Esophagus (tissue), 2 donors: ENCODE results near the gene KRTAP5-8. TPM values are rescaled to one million over a fixed set of nuclear protein-coding genes. Genes with fewer than 3 reads are reported as not detected.

Experiments used
- H3K27ac ChIP-seq, 2 donors: one replicate each; pipeline ENCODE4 v1.5.1; 2013; ENCODE audit warnings: low read depth in 2 of 2, mild to moderate bottlenecking in 2 of 2, inconsistent platforms in 1 of 2, low read length in 1 of 2, moderate library complexity in 1 of 2
- H3K27me3 ChIP-seq, 2 donors: one replicate each; pipeline ENCODE4 v1.6.1; 2013; ENCODE audit warnings: low read length in 2 of 2, control low read depth in 1 of 2, mild to moderate bottlenecking in 1 of 2; ENCODE audit not compliant: insufficient read depth in 2 of 2, control insufficient read depth in 1 of 2
- H3K36me3 ChIP-seq, 2 donors: one replicate each; pipeline ENCODE4 v1.6.1; 2013; ENCODE audit warnings: low read length in 1 of 2; ENCODE audit not compliant: control insufficient read depth in 2 of 2, insufficient read depth in 2 of 2
- H3K4me1 ChIP-seq, 2 donors: one replicate each; pipeline ENCODE4 v1.6.1; 2013; ENCODE audit warnings: low read length in 1 of 2; ENCODE audit not compliant: control insufficient read depth in 2 of 2, insufficient read depth in 2 of 2
- H3K4me3 ChIP-seq, 2 donors: one replicate each; pipeline ENCODE4 v1.5.1; 2013; ENCODE audit warnings: low read length in 2 of 2, mild to moderate bottlenecking in 2 of 2, low read depth in 1 of 2, moderate library complexity in 1 of 2
- H3K9me3 ChIP-seq, 2 donors: one replicate each; pipeline ENCODE4 v1.6.1; 2013; ENCODE audit warnings: mild to moderate bottlenecking in 2 of 2, low read depth in 1 of 2, low read length in 1 of 2, moderate library complexity in 1 of 2; ENCODE audit not compliant: control insufficient read depth in 2 of 2, insufficient read depth in 1 of 2
- WGBS, 2 donors: extraction: QIAGEN DNeasy Blood & Tissue Kit; methylation state at CpG; one replicate each; pipeline ENCODE4 v1.1.7; 2013; 5-methylcytosine and 5-hydroxymethylcytosine counted together
- polyA plus RNA-seq, 2 donors: library from polyadenylated mRNA; stranded (reverse); fragments of 200-250 nt; gene quantifications; one replicate each; pipeline ENCODE4 v1.2.3, GENCODE V29; 2013
- donor health status: healthy with polysubstance abuse.
- donor health status: Bipolar disorder and iron deficiency.

KRTAP5-8 gene
- polyA plus RNA-seq, 2 donors, result 0.07 to 0.31 TPM

DNA sequence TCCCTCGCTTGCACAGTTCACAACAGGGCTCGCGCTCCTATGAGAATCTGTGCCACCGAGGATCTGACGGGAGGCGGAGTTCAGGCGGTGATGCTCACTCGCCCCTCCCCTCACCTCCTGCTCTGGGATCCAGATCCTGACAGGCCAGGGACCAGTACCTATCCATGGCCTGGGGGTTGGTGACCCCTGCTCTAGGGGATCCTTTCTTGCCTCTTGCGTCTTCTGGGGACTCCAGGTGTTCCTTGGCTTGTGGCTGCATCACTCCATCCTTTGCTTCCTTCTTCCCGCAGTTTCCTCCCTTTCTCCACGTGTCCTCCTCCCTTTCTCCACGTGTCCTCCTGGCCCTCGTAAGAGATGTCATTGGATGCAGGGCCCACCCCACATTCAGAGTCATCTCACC lies 41.4 kb upstream of the KRTAP5-8 start:
- Histone ChIP-seq H3K27ac (no peak overlapping the region), H3K36me3 (peaks cover 32 to 47% of the 10 kb centered on the region in 2 donors), H3K9me3 (no peaks in the 10 kb centered on the region), H3K4me3 (no peak overlapping the region), H3K27me3 (no peaks in the 10 kb centered on the region), H3K4me1 (peaks cover 0 to 2% of the 10 kb centered on the region in 2 donors)
- WGBS, 2 donors, result 97 to 98% methylated on average over 13 of the region's 13 CpGs

DNA sequence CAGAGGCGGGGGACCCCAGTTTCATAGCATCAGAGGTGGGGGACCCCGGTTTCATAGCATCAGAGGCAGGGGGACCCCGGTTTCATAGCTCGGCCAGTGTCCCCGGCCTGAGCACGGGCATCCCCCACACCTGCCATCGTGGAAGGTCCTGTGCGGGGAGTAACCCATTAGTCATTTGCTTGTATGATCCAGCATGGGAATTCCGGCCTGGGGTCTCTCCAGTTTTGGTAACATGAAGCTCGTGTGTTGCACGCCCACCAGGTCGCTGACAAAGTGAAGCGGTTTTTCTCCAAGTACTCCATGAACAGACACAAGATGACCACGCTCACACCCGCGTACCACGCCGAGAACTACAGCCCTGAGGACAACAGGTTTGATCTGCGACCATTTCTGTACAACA lies 39.7 kb upstream of the KRTAP5-8 start:
- Histone ChIP-seq H3K36me3 (peaks cover 32 to 48% of the 10 kb centered on the region in 2 donors), H3K27ac (no peak overlapping the region), H3K4me3 (no peak overlapping the region), H3K9me3 (no peaks in the 10 kb centered on the region), H3K27me3 (no peaks in the 10 kb centered on the region), H3K4me1 (no peaks in the 10 kb centered on the region)
- 96 to 97% methylated on average over 19 of the region's 19 CpGs for WGBS, 2 donors

DNA sequence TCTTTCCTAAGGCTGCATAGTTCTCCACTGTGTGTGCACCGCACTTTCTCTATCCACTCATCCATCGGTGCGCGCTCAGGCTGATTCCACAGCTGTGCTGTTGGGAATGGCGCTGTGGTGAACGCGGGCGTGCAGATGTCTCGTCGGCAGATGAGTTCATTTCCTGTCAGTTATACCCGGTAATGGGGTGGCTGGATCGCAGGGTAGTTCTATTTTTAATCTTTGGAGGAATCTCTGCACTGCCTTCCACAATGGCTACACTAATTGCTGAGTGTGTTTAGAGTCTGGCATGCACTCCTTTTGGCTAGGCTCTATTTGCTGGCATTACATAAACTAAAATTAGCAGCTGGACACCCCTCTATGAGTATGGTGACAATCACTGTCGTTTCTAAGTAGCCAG lies 38.7 kb upstream of the KRTAP5-8 start:
- WGBS, 2 donors, result 74 to 81% methylated on average over 13 of the region's 13 CpGs
- no peak overlapping the region for H3K27ac ChIP-seq
- H3K27me3 ChIP-seq, result no peaks in the 10 kb centered on the region
- H3K9me3 ChIP-seq, result no peaks in the 10 kb centered on the region
- H3K36me3 ChIP-seq, result peaks cover 32 to 49% of the 10 kb centered on the region in 2 donors
- H3K4me1 ChIP-seq, result peaks cover under 1 to 3% of the 10 kb centered on the region in 2 donors
- no peak overlapping the region for H3K4me3 ChIP-seq

DNA sequence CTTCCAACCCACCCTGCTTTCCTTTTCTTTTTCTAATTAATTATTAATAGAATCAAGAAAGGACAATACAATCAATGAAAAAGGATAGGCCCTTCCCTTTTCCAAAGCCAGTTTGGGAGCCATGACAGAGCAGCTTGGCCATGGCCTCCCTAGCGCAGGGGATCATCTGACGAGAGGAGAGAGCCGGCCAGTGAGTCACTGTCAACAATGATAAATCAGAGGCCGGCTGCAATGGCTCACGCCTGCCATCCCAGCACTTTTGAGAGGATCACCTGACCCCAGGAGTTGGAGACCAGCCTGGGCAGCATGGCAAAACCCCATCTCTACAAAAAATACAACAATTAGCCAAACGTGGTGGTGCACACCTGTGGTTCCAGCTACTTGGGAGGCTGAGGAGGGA lies 38.3 kb upstream of the KRTAP5-8 start:
- H3K36me3 ChIP-seq, result peaks cover 32 to 48% of the 10 kb centered on the region in 2 donors
- no peak overlapping the region for H3K4me3 ChIP-seq
- 89 to 90% methylated on average over 6 of the region's 6 CpGs for WGBS, 2 donors
- no peaks in the 10 kb centered on the region for H3K27me3 ChIP-seq
- no peak overlapping the region for H3K27ac ChIP-seq
- no peaks in the 10 kb centered on the region for H3K9me3 ChIP-seq
- H3K4me1 ChIP-seq, result peaks cover 3 to 4% of the 10 kb centered on the region in 2 donors

DNA sequence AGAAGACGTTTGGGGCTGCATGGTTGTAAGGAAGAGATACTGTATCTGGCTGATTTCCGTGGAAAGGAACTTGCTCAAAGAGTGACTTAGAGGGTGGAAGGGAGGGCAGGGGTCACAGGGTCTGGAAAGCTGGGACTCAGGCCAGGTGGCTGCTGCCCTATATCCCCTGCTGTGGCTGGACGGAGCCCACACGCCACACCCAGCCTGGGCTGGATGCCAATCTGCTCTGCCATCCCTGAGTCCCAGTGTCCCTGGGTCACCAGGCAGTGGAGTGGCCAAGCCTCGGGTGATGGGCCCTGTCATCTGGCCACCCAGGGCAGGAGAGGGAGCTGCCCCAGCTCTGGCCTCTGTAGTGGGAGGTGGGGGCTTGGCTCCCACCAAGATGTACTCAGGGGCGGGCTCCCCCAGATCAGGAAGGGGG lies 37.2 kb upstream of the KRTAP5-8 start:
- Histone ChIP-seq H3K36me3 (peaks cover 28 to 47% of the 10 kb centered on the region in 2 donors), H3K4me1 (peaks cover 3 to 4% of the 10 kb centered on the region in 2 donors), H3K4me3 (no peak overlapping the region), H3K27ac (no peak overlapping the region), H3K27me3 (no peaks in the 10 kb centered on the region), H3K9me3 (no peaks in the 10 kb centered on the region)
- WGBS, 2 donors, result 63 to 66% methylated on average over 6 of the region's 6 CpGs

- Histone ChIP-seq H3K4me3 (no peak overlapping the region), H3K27ac (no peak overlapping the region), H3K4me1 (peaks cover 3 to 4% of the 10 kb centered on the region in 2 donors), H3K9me3 (no peaks in the 10 kb centered on the region), H3K36me3 (peaks cover 21 to 41% of the 10 kb centered on the region in 2 donors), H3K27me3 (no peaks in the 10 kb centered on the region)
- WGBS, 2 donors, result 92 to 93% methylated on average over 30 of the region's 30 CpGs
Observed at GRCh38 chr11:71501071-71501985, 36.5 kb upstream of the KRTAP5-8 start.

DNA sequence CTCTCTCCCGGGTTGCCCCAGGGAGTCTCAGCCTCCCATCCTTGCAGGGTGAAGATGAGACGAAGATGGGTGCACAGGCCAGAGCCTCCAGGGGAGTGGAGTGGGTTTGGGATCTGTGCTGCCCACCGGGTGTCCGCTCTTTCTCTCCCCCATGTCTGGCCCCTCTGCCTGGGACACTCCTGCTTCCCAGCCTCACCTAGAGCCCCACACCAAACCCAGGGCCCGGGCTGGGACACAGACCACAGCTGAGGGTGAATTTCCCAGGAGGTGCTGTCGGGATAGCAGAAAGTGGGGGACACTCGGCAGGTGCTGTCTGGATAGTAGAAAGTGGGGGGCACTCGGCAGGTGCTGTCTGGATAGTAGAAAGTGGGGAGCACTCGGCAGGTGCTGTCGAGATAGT lies 35.8 kb upstream of the KRTAP5-8 start:
- Histone ChIP-seq H3K4me3 (no peak overlapping the region), H3K36me3 (peaks cover 19 to 38% of the 10 kb centered on the region in 2 donors), H3K27ac (no peak overlapping the region), H3K9me3 (peaks cover 0 to under 1% of the 10 kb centered on the region in 2 donors), H3K27me3 (no peaks in the 10 kb centered on the region), H3K4me1 (peaks cover 3 to 4% of the 10 kb centered on the region in 2 donors)
- 94 to 99% methylated on average over 10 of the region's 10 CpGs for WGBS, 2 donors

GRCh38 chr11:71502871-71503435 lies 34.9 kb upstream of the KRTAP5-8 start:
- Histone ChIP-seq H3K4me3 (no peak overlapping the region), H3K36me3 (peaks cover 15 to 30% of the 10 kb centered on the region in 2 donors), H3K27ac (no peak overlapping the region), H3K27me3 (no peaks in the 10 kb centered on the region), H3K9me3 (peaks cover 0 to 3% of the 10 kb centered on the region in 2 donors), H3K4me1 (peaks cover 3 to 4% of the 10 kb centered on the region in 2 donors)
- 95 to 96% methylated on average over 14 to 15 of the region's 15 CpGs for WGBS, 2 donors

DNA sequence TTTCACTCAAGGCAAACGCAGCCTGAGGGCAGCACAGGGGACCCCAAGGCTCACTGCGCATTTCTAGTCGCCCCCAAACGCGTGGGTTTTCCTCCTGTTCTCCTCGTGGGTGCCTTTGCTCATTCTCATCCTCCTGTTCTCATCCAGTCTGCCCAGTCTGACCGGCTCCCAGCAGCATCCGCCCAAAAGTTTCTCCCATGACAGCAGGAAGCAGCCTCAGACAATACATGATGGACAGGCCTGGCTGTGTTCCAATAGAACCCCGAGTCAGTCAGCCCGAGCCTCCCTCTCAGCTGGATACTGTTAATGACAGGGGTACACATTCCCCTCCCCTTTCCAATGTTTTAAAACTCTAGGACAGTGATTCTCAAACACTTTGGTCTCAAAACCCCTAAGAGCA lies 33.3 kb upstream of the KRTAP5-8 start:
- Histone ChIP-seq H3K36me3 (peaks cover 10 to 21% of the 10 kb centered on the region in 2 donors), H3K4me1 (peaks cover 3 to 4% of the 10 kb centered on the region in 2 donors), H3K27ac (no peak overlapping the region), H3K4me3 (no peak overlapping the region), H3K9me3 (peaks cover 0 to 3% of the 10 kb centered on the region in 2 donors), H3K27me3 (no peaks in the 10 kb centered on the region)
- 61 to 62% methylated on average over 10 of the region's 10 CpGs for WGBS, 2 donors
